Measurements from ENCODE around the gene NCF4.

DNA sequence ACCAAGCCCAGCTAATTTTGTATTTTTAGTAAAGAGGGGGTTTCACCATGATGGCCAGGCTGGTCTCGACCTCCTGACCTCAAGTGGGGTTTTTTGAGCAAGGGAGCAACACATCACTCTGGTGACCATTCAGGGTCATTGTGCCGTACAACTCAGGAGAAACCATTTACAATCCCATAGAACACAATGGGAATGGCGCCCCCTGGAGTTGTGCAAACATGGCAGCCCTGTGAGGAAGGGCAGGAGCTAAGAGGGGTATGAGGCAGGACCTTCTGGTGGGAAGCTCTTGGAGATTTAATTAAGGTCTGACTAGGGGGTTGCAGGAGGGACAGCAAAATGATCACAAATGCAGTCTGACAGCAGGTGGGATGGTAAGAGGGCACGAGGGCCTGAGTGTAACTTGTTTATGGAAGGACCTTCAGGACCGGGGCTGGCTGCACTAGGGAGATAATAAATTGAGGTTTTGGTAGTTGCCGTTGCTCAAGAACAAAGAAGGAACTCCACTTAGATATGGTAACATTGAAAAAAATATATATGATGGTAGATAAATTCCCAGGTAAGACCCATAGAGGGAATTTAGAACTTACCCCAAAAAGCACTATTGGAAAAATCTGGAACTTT lies 43.6 kb downstream of the NCF4 start:
- TF ChIP-seq EZH2 (IDR thresholded peaks at IDR 0.05; ENCODE audit: borderline replicate concordance, insufficient read depth, low read depth, low read length, poor library complexity, severe bottlenecking), result no peak
- TF ChIP-seq, protein P1, sequence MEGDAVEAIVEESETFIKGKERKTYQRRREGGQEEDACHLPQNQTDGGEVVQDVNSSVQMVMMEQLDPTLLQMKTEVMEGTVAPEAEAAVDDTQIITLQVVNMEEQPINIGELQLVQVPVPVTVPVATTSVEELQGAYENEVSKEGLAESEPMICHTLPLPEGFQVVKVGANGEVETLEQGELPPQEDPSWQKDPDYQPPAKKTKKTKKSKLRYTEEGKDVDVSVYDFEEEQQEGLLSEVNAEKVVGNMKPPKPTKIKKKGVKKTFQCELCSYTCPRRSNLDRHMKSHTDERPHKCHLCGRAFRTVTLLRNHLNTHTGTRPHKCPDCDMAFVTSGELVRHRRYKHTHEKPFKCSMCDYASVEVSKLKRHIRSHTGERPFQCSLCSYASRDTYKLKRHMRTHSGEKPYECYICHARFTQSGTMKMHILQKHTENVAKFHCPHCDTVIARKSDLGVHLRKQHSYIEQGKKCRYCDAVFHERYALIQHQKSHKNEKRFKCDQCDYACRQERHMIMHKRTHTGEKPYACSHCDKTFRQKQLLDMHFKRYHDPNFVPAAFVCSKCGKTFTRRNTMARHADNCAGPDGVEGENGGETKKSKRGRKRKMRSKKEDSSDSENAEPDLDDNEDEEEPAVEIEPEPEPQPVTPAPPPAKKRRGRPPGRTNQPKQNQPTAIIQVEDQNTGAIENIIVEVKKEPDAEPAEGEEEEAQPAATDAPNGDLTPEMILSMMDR (IDR thresholded peaks at IDR 0.05), result no peak

Data from B cell (primary cell).